Measurements from ENCODE around the gene KCNMB3.

GRCh38 chr3:179276001-179276400, 25.1 kb upstream of the KCNMB3 start:
- TF ChIP-seq CTCF (IDR thresholded peaks at IDR 0.05; ENCODE audit: poor library complexity, severe bottlenecking) (no peak), EP300 (conservative IDR thresholded peaks at IDR 0.05; ENCODE audit: poor library complexity, severe bottlenecking) (no peak), POLR2AphosphoS5 (IDR thresholded peaks at IDR 0.05) (no peak)
- TF ChIP-seq, protein P1, sequence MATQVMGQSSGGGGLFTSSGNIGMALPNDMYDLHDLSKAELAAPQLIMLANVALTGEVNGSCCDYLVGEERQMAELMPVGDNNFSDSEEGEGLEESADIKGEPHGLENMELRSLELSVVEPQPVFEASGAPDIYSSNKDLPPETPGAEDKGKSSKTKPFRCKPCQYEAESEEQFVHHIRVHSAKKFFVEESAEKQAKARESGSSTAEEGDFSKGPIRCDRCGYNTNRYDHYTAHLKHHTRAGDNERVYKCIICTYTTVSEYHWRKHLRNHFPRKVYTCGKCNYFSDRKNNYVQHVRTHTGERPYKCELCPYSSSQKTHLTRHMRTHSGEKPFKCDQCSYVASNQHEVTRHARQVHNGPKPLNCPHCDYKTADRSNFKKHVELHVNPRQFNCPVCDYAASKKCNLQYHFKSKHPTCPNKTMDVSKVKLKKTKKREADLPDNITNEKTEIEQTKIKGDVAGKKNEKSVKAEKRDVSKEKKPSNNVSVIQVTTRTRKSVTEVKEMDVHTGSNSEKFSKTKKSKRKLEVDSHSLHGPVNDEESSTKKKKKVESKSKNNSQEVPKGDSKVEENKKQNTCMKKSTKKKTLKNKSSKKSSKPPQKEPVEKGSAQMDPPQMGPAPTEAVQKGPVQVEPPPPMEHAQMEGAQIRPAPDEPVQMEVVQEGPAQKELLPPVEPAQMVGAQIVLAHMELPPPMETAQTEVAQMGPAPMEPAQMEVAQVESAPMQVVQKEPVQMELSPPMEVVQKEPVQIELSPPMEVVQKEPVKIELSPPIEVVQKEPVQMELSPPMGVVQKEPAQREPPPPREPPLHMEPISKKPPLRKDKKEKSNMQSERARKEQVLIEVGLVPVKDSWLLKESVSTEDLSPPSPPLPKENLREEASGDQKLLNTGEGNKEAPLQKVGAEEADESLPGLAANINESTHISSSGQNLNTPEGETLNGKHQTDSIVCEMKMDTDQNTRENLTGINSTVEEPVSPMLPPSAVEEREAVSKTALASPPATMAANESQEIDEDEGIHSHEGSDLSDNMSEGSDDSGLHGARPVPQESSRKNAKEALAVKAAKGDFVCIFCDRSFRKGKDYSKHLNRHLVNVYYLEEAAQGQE (IDR thresholded peaks at IDR 0.05; ENCODE audit: borderline replicate concordance) = no peak

Measured in neural cell (in vitro differentiated cells).